GM12878 (cell line): Measurements from ENCODE around the gene CDC123.

Source experiments
- CBFB ChIP-seq: IDR thresholded peaks from 2 replicates; pipeline ENCODE4 v1.6.1; 2016; ENCODE audit warnings: antibody characterized with exemption, low read depth
- CBX5 ChIP-seq: sonication (generic); IDR thresholded peaks from 2 replicates; pipeline ENCODE4 v1.6.1; 2016; ENCODE audit warnings: low read depth, moderate library complexity, mild to moderate bottlenecking, inconsistent platforms
- CTCF ChIP-seq, 3 experiments: IDR thresholded peaks in 2 of 3; conservative IDR thresholded peaks in 1 of 3; 2 replicates each; pipeline ENCODE4 v1.5.1; 2011; ENCODE audit warnings: low read depth in 3 of 3, low read length in 3 of 3, mild to moderate bottlenecking in 3 of 3, control low read depth in 2 of 3, moderate library complexity in 2 of 3, inconsistent platforms in 1 of 3, mixed read lengths in 1 of 3; ENCODE audit not compliant: control insufficient read depth in 2 of 3, insufficient read depth in 1 of 3; ENCODE audit errors: extremely low read depth in 1 of 3
- EZH2 ChIP-seq: IDR thresholded peaks from 2 replicates; pipeline ENCODE4 v1.6.1; 2012; ENCODE audit warnings: low read depth, mild to moderate bottlenecking, control low read depth, inconsistent platforms, low read length, borderline replicate concordance; ENCODE audit not compliant: control insufficient read depth
- HDAC6 ChIP-seq: fragments of 200-600 bp; sonication (generic); IDR thresholded peaks from one replicate; pipeline ENCODE4 v1.8.0; 2017; ENCODE audit warnings: antibody characterized with exemption; ENCODE audit not compliant: unreplicated experiment
- MYB ChIP-seq: fragments of 150-350 bp; IDR thresholded peaks from 2 replicates; pipeline ENCODE4 v1.6.1; 2014; ENCODE audit warnings: mild to moderate bottlenecking, low read depth, low read length, borderline replicate concordance
- MYC ChIP-seq: IDR thresholded peaks from 2 replicates; pipeline ENCODE4 v1.6.1; 2011; ENCODE audit warnings: mild to moderate bottlenecking, low read length, moderate library complexity, inconsistent platforms; ENCODE audit not compliant: insufficient read depth, insufficient replicate concordance, insufficient read length, severe bottlenecking
- SMC3 ChIP-seq: IDR thresholded peaks from 2 replicates; pipeline ENCODE4 v1.6.1; 2011; ENCODE audit warnings: low read length, improper control_type of control experiment, borderline replicate concordance
- SP1 ChIP-seq: IDR thresholded peaks from one replicate; pipeline ENCODE4 v1.6.1; 2011; ENCODE audit warnings: low read depth, low read length
- ZNF274 ChIP-seq: IDR thresholded peaks from one replicate; pipeline ENCODE4 v1.8.0; 2011; ENCODE audit not compliant: insufficient read length, insufficient read depth
- ZNF384 ChIP-seq: IDR thresholded peaks from 2 replicates; pipeline ENCODE4 v1.6.1; 2012; ENCODE audit warnings: low read depth, mild to moderate bottlenecking, low read length, improper control_type of control experiment, borderline replicate concordance

GRCh38 chr10:12165999-12166775 lies 29.8 kb upstream of the CDC123 start:
- no peak for TF ChIP-seq EZH2
- TF ChIP-seq CBFB, result no peak
- no peak for TF ChIP-seq CTCF (IDR thresholded peaks at IDR 0.05 in 2 of 3, conservative IDR thresholded peaks at IDR 0.05 in 1 of 3; ENCODE audit: control insufficient read depth in 2 of 3, extremely low read depth in 1 of 3, insufficient read depth in 1 of 3, low read depth in 3 of 3, low read length in 3 of 3)
- TF ChIP-seq MYB, result no peak
- TF ChIP-seq SP1, result no peak
- no peak for TF ChIP-seq ZNF274
- TF ChIP-seq SMC3, result no peak
- no peak for TF ChIP-seq MYC
- TF ChIP-seq CBX5, result no peak
- no peak for TF ChIP-seq ZNF384
- no peak for TF ChIP-seq HDAC6
